OCI-LY3 (cell line): ENCODE data around the gene ASB7.
"Not testable (repeated sequence)": the region's sequence is repeated elsewhere in the genome, so short reads cannot be mapped to it uniquely, and the experiment has no call there.

Source experiments
- H2AFZ ChIP-seq: fragments of 200-600, 300-600 bp; shearing (Covaris generic); 2 replicates; pipeline ENCODE4 v1.6.0; 2014; ENCODE audit warnings: antibody characterized with exemption, low read depth, low read length
- H3K27ac ChIP-seq: fragments of 200-600, 300-600 bp; sonication (generic); 2 replicates; pipeline ENCODE4 v1.5.1; 2014; ENCODE audit warnings: mild to moderate bottlenecking, low read length, moderate library complexity, mixed read lengths
- H3K27me3 ChIP-seq: fragments of 200-600, 300-600 bp; sonication (generic); 2 replicates; pipeline ENCODE4 v1.6.1; 2014; ENCODE audit warnings: low read depth, low read length, mixed read lengths
- H3K36me3 ChIP-seq: fragments of 200-600, 300-600 bp; sonication (generic); replicated peaks from 2 replicates; pipeline ENCODE3; 2014; ENCODE audit warnings: low read depth, low read length, mixed read lengths
- H3K4me1 ChIP-seq: fragments of 300-600, 200-600 bp; sonication (generic); 2 replicates; pipeline ENCODE4 v1.6.1; 2014; ENCODE audit warnings: low read length, mixed read lengths
- H3K4me2 ChIP-seq: fragments of 200-600, 300-600 bp; sonication (generic); 2 replicates; pipeline ENCODE4 v1.6.1; 2014; ENCODE audit warnings: low read length, mixed read lengths
- H3K4me3 ChIP-seq: fragments of 300-600, 200-600 bp; sonication (generic); 2 replicates; pipeline ENCODE4 v1.5.1; 2014; ENCODE audit warnings: antibody characterized with exemption, mild to moderate bottlenecking, low read length, moderate library complexity
- H3K79me2 ChIP-seq: fragments of 300-600, 200-600 bp; shearing (Covaris generic); 2 replicates; pipeline ENCODE4 v1.6.1; 2014; ENCODE audit warnings: mild to moderate bottlenecking, low read length, mixed read lengths
- H3K9ac ChIP-seq: fragments of 300-600, 200-600 bp; shearing (Covaris generic); 2 replicates; pipeline ENCODE4 v1.6.0; 2014; ENCODE audit warnings: mild to moderate bottlenecking, low read length, moderate library complexity
- H3K9me3 ChIP-seq: fragments of 200-600, 300-600 bp; shearing (Covaris generic); 2 replicates; pipeline ENCODE4 v1.6.1; 2014; ENCODE audit warnings: low read length, mixed read lengths; ENCODE audit not compliant: insufficient read depth
- H4K20me1 ChIP-seq: fragments of 200-600, 300-600 bp; sonication (generic); 2 replicates; pipeline ENCODE4 v1.6.1; 2016; ENCODE audit warnings: low read length, mixed read lengths; ENCODE audit not compliant: insufficient read depth
- CTCF ChIP-seq: fragments of 200-600, 300-600 bp; sonication (generic); IDR thresholded peaks from 2 replicates; pipeline ENCODE4 v1.5.1; 2014; ENCODE audit warnings: antibody characterized with exemption, low read length, low read depth
- EZH2phosphoT487 ChIP-seq: fragments of 200-600 bp; shearing (Covaris generic); IDR thresholded peaks from 2 replicates; pipeline ENCODE4 v1.6.1; 2018; ENCODE audit warnings: antibody characterized with exemption, mixed run types, low read depth

The ASB7 gene

DNA sequence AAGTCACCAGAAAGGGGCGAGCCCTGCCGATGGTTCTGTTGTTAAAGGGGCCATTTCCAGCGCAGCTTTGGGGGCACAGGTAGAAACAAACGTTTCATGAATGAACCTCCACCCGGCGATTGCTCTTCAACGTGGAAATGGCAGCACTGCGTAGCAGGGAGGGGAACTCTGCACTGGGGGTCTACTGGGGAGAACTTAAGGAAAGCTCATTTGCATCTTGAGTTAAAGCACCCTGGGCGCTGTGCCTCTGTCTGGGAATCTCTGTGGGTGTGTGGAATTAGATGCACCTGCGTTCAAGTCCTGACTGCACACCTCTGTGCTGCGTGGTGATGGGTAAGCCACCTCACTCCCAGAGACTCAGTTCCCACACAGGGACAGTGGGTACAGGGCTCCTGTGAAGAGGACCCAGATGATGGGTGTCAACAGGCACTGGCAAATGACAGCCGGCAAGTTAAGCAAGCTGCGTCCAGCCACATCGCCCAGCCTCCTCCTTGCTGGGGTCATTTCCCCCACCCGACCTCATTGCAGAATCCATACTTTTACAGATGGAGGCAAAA lies 68.8 kb downstream of the ASB7 start:
- peaks cover 8% of the 10 kb centered on the region; the same call in 1 of the 2 replicates for H3K4me1 ChIP-seq
- H3K9ac ChIP-seq = no peak overlapping the region
- peaks cover 3% of the 10 kb centered on the region for H3K27me3 ChIP-seq
- H3K9me3 ChIP-seq = no peaks in the 10 kb centered on the region
- no peaks in the 10 kb centered on the region for H3K36me3 ChIP-seq
- H4K20me1 ChIP-seq = no peaks in the 10 kb centered on the region
- peak overlapping the region; percentile 73 for H3K4me3 ChIP-seq
- no peaks in the 10 kb centered on the region for H3K79me2 ChIP-seq
- TF ChIP-seq CTCF (no peak), EZH2phosphoT487 (no peak)
- H3K4me2 ChIP-seq = peak overlapping the region; percentile 81
- H2AFZ ChIP-seq = 0 out of 2 replicates have a peak overlapping the region, but pooled peaks have one; percentile 66
- no peak overlapping the region for H3K27ac ChIP-seq

GRCh38 chr15:100671858-100672543 lies 69.6 kb downstream of the ASB7 start:
- H4K20me1 ChIP-seq = no peaks in the 10 kb centered on the region
- no peaks in the 10 kb centered on the region for H3K36me3 ChIP-seq
- H3K9me3 ChIP-seq = no peaks in the 10 kb centered on the region
- H2AFZ ChIP-seq = peak overlapping the region; percentile 66
- TF ChIP-seq EZH2phosphoT487 (no peak), CTCF (peak; percentile 79)
- H3K4me2 ChIP-seq = peak overlapping the region; percentile 81
- H3K27ac ChIP-seq = no peak overlapping the region
- H3K9ac ChIP-seq = peak overlapping the region; percentile 54
- H3K4me1 ChIP-seq = peaks cover 8% of the 10 kb centered on the region; the same call in 1 of the 2 replicates
- H3K4me3 ChIP-seq = peak overlapping the region; percentile 73
- no peaks in the 10 kb centered on the region for H3K79me2 ChIP-seq
- H3K27me3 ChIP-seq = peaks cover 3% of the 10 kb centered on the region

DNA sequence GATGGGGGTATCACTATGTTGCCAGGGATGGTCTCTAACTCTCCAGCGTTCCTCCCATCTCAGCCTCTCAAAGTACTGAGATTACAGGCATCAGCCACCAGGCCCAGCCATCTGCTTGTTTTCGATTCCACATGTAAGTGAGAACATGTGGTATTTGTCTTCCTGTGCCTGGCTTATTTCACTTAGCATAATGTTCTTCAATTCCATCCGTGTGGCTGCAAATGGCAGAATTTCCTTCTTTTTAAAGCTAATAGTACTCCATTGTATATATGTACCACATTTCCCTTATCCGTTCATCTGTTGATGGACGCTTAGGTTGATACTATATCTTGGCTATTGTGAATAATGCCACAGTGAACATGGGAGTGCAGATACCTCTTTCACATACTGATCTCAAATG lies 70.6 kb downstream of the ASB7 start:
- H3K36me3 ChIP-seq = no peaks in the 10 kb centered on the region
- no peak overlapping the region for H2AFZ ChIP-seq
- no peaks in the 10 kb centered on the region for H3K79me2 ChIP-seq
- H4K20me1 ChIP-seq = no peaks in the 10 kb centered on the region
- peaks cover 3% of the 10 kb centered on the region for H3K27me3 ChIP-seq
- H3K4me2 ChIP-seq = no peak overlapping the region
- H3K9ac ChIP-seq = no peak overlapping the region
- H3K27ac ChIP-seq = no peak overlapping the region
- H3K4me3 ChIP-seq = no peak overlapping the region
- no peaks in the 10 kb centered on the region for H3K9me3 ChIP-seq
- peaks cover 8% of the 10 kb centered on the region; the same call in 1 of the 2 replicates for H3K4me1 ChIP-seq
- TF ChIP-seq CTCF (no peak), EZH2phosphoT487 (no peak)

- not testable (repeated sequence) for H3K9me3 ChIP-seq
Observed at GRCh38 chr15:100679151-100679550, 76.8 kb downstream of the ASB7 start.

More at GRCh38 chr15:100679151-100679550, 76.8 kb downstream of the ASB7 start:
- H2AFZ ChIP-seq, H3K27me3 ChIP-seq, H3K27ac ChIP-seq, H3K4me3 ChIP-seq, H3K36me3 ChIP-seq, H3K4me1 ChIP-seq, H3K9ac ChIP-seq, H3K4me2 ChIP-seq, H4K20me1 ChIP-seq, H3K79me2 ChIP-seq: not testable (repeated sequence)
